Neural crest cell (in vitro differentiated cells): Measurements from ENCODE around the gene RANBP9. TPM values are rescaled to one million over a fixed set of nuclear protein-coding genes. Genes with fewer than 3 reads are reported as not detected.

Experiments used
- DNase-seq: peaks from one replicate; pipeline ENCODE4 v3.0.0; 2021; ENCODE audit warnings: low read depth, mixed read lengths, low spot score
- H3K27ac Mint-ChIP-seq: one replicate; pipeline ENCODE4 v1.8.0; 2021; ENCODE audit warnings: mild to moderate bottlenecking, mixed read lengths; ENCODE audit not compliant: unreplicated experiment
- H3K27me3 Mint-ChIP-seq: 2 replicates; pipeline ENCODE4 v1.8.0; 2021; ENCODE audit warnings: low read depth, mild to moderate bottlenecking, mixed read lengths
- H3K36me3 Mint-ChIP-seq: 2 replicates; pipeline ENCODE4 v1.8.0; 2021; ENCODE audit warnings: low read depth, mild to moderate bottlenecking, mixed read lengths
- H3K4me1 Mint-ChIP-seq: 2 replicates; pipeline ENCODE4 v1.8.0; 2021; ENCODE audit warnings: mixed read lengths
- H3K4me3 Mint-ChIP-seq: one replicate; pipeline ENCODE4 v1.8.0; 2021; ENCODE audit warnings: mild to moderate bottlenecking, mixed read lengths
- H3K9me3 Mint-ChIP-seq: 2 replicates; pipeline ENCODE4 v1.8.0; 2021; ENCODE audit warnings: mixed read lengths
- total RNA-seq: library from RNA; stranded (reverse); gene quantifications from 2 replicates; pipeline ENCODE4 v1.2.1, GENCODE V29; 2021
- TF ChIP-seq, protein P1 (sequence below): fragments of 200-600 bp; sonication (generic); conservative IDR thresholded peaks from 2 replicates; pipeline ENCODE4 v1.5.0; 2021; ENCODE audit warnings: antibody characterized with exemption, mild to moderate bottlenecking

RANBP9 gene
- total RNA-seq, 1 donor from 2014 or later, result 41.2 TPM

DNA sequence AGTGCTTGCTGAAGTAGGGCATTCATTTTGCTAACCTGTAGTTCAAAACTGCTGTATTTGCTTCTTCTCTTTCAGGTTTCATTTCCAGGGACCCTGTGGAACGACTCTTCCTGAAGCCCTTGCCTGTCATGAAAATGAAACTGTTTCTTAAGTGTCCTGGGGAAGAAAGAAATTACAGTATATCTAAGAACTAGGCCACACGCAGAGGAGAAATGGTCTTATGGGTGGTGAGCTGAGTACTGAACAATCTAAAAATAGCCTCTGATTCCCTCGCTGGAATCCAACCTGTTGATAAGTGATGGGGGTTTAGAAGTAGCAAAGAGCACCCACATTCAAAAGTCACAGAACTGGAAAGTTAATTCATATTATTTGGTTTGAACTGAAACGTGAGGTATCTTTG, 99.9 kb downstream of the RANBP9 start:
- Mint-ChIP-seq H3K9me3 (no peaks in the 10 kb centered on the region), H3K4me3 (peak overlapping the region; percentile 65), H3K27ac (no peak overlapping the region), H3K27me3 (no peaks in the 10 kb centered on the region), H3K36me3 (peaks cover 3% of the 10 kb centered on the region), H3K4me1 (peaks cover 31% of the 10 kb centered on the region)
- TF ChIP-seq, protein P1, sequence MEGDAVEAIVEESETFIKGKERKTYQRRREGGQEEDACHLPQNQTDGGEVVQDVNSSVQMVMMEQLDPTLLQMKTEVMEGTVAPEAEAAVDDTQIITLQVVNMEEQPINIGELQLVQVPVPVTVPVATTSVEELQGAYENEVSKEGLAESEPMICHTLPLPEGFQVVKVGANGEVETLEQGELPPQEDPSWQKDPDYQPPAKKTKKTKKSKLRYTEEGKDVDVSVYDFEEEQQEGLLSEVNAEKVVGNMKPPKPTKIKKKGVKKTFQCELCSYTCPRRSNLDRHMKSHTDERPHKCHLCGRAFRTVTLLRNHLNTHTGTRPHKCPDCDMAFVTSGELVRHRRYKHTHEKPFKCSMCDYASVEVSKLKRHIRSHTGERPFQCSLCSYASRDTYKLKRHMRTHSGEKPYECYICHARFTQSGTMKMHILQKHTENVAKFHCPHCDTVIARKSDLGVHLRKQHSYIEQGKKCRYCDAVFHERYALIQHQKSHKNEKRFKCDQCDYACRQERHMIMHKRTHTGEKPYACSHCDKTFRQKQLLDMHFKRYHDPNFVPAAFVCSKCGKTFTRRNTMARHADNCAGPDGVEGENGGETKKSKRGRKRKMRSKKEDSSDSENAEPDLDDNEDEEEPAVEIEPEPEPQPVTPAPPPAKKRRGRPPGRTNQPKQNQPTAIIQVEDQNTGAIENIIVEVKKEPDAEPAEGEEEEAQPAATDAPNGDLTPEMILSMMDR, result no peak
- DNase-seq, result no peak

DNA sequence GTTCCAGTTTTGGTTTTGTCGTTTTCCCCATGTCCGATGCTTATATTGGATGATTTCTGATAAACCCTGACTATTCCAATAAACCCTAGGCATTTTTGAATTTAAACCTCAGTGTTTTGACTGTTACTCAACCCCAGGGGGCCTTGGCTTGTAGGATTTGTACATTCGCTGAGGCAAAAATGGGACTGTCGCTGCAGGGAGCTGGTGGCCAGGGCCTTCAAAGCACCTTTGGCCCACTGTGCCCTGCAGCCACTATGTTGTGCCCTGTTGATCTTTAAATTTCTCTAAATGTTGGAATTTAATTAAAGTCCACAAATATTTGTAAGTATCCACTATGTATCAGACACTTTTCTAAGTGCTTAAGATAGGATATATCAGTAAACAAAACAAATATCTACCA, 106.0 kb downstream of the RANBP9 start:
- Mint-ChIP-seq H3K27ac (no peak overlapping the region), H3K27me3 (no peaks in the 10 kb centered on the region), H3K4me1 (peaks cover 20% of the 10 kb centered on the region), H3K36me3 (peaks cover 10% of the 10 kb centered on the region), H3K4me3 (no peak overlapping the region), H3K9me3 (no peaks in the 10 kb centered on the region)
- TF ChIP-seq, protein P1, result no peak
- no peak for DNase-seq

DNA sequence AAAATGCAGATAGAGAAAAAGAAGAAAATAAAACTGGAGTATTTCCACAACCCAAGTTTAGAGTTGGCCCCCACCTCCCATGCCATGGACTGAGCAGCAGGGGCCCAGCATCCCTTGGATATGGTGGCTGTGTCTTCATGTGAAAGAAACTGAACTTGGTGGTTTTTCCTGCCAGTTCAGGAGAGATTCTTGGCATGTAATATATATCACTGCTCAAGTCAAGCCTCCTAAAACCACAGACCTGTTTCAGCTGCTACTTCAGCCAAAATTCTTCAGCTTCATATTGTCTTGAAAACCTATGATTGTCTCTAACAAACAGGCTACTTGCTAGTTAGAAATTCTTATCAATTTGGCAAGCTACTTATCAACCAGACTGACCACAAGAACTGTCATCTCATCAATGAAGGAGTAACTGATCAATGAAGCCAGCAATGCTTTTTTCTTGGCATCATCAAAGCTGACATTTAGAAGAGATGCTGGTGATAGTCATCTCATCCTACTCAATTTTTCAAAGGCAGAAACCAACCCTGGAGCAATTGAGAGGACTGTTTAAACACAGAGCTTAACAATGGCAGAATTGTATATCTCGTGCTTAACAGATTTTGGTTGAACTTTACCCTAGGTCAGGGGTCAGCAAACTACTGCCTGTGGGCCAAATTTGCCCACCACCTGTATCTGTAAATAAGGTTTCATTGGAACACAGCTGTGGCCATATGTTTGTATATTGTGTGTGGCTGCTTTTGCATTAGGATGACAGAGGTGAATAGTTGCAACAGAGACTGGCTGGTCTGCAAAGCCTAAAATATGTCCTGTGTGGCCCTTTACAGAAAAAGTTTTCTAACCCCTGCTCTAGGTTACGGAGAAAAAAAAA, 106.9 kb downstream of the RANBP9 start:
- no peak for DNase-seq
- Mint-ChIP-seq H3K27me3 (no peaks in the 10 kb centered on the region), H3K36me3 (peaks cover 10% of the 10 kb centered on the region), H3K4me3 (no peak overlapping the region), H3K4me1 (peaks cover 20% of the 10 kb centered on the region), H3K27ac (no peak overlapping the region), H3K9me3 (no peaks in the 10 kb centered on the region)
- TF ChIP-seq, protein P1, result no peak

DNA sequence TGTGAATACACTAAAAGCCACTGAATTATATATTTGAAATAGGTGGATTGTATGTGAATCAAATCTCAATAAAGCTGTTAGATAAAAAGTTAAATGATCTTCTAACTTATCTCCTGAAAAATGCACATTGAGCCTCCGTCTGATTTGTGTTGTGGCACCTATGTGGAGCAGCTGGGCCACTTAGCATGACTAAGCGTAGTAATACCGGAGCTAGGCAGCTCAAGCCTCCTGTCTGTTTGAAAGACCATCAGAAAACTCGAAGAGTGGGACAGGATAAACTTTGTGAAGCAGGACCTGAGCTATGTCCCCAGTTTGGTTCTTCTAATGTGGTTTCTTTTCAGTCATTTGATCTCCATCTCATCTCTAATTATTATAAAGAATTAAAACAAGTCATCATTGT, 107.5 kb downstream of the RANBP9 start:
- H3K27me3 Mint-ChIP-seq, result no peaks in the 10 kb centered on the region
- H3K4me1 Mint-ChIP-seq, result peaks cover 20% of the 10 kb centered on the region
- H3K9me3 Mint-ChIP-seq, result no peaks in the 10 kb centered on the region
- H3K27ac Mint-ChIP-seq, result no peak overlapping the region
- no peak for DNase-seq
- TF ChIP-seq, protein P1, result no peak
- H3K36me3 Mint-ChIP-seq, result peaks cover 10% of the 10 kb centered on the region
- no peak overlapping the region for H3K4me3 Mint-ChIP-seq

DNA sequence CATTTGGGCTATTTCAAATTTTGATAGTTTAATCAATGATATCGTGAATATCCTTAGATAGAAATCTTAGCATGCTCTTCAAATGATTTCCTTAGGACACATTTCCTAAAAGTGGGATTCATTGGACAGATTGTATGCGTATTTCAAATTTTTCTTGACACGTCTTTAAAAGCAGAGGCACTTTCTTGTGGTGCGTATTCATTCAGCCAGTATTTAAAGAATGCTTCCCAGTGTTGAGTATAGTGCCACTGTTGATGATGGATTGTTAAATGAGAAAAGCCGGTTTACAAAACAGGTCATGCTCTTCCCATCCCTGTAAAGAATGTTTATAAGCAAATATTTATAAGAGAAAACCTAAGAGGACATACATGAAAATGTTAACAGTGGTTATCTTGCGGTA, 111.6 kb downstream of the RANBP9 start:
- Mint-ChIP-seq H3K27me3 (no peaks in the 10 kb centered on the region), H3K36me3 (peaks cover 17% of the 10 kb centered on the region), H3K4me1 (peaks cover 10% of the 10 kb centered on the region), H3K27ac (no peak overlapping the region), H3K9me3 (no peaks in the 10 kb centered on the region), H3K4me3 (no peak overlapping the region)
- TF ChIP-seq, protein P1, result no peak
- no peak for DNase-seq
